Muscle of leg (tissue), 11 donors: ENCODE results near the gene PTDSS2. TPM values are rescaled to one million over a fixed set of nuclear protein-coding genes. Genes with fewer than 3 reads are reported as not detected.
A peak's percentile ranks its signal among the peaks of the same experiment; 100 is the strongest.

Experiments
- DNase-seq: peaks from one replicate; pipeline ENCODE4 v3.0.0; 2013
- H3K27ac ChIP-seq: one replicate; pipeline ENCODE4 v1.5.1; 2013; ENCODE audit warnings: mild to moderate bottlenecking, low read length, control low read depth
- H3K27me3 ChIP-seq: one replicate; pipeline ENCODE4 v1.6.1; 2013; ENCODE audit warnings: low read length; ENCODE audit not compliant: control insufficient read depth, insufficient read depth
- H3K36me3 ChIP-seq: one replicate; pipeline ENCODE4 v1.6.1; 2013; ENCODE audit warnings: low read length; ENCODE audit not compliant: control insufficient read depth, insufficient read depth
- H3K4me1 ChIP-seq: one replicate; pipeline ENCODE4 v1.6.1; 2013; ENCODE audit warnings: low read length; ENCODE audit not compliant: control insufficient read depth, insufficient read depth
- H3K4me3 ChIP-seq: one replicate; pipeline ENCODE4 v1.5.1; 2013; ENCODE audit warnings: low read length, control low read depth
- H3K9me3 ChIP-seq: replicated peaks from 2 replicates; pipeline ENCODE4 v1.6.1; 2013; ENCODE audit warnings: low read depth, low read length; ENCODE audit not compliant: control insufficient read depth
- WGBS: methylation state at CpG from one replicate; pipeline ENCODE4 v1.1.5; 2013; ENCODE audit warnings: missing lambda C conversion rate; ENCODE audit not compliant: insufficient coverage; 5-methylcytosine and 5-hydroxymethylcytosine counted together
- polyA plus RNA-seq, 8 donors: library from polyadenylated mRNA; unstranded; fragments of 120-200 nt; gene quantifications; one replicate each; pipeline versions ENCODE4 v1.2.1 to v1.2.3, GENCODE V29; 2013; ENCODE audit warnings: inconsistent platforms in 1 of 8, low replicate concordance in 1 of 8; ENCODE audit not compliant: insufficient read length in 8 of 8, insufficient read depth in 1 of 8
- total RNA-seq: library from RNA; stranded (reverse); fragments of 120-200 nt; gene quantifications from one replicate; pipeline ENCODE4 v1.2.4, GENCODE V29; 2013

PTDSS2 gene
- total and polyA plus RNA-seq, 9 donors, result 19.4 to 47.2 (median 29.9) TPM

- H3K27ac ChIP-seq, result peak overlapping the region; percentile 77
- WGBS, result under 1% methylated on average over 59 of the region's 74 CpGs
- H3K4me1 ChIP-seq, result peaks cover 6% of the 10 kb centered on the region
- peak overlapping the region; percentile 32 for H3K4me3 ChIP-seq
- peak; percentile 89 for DNase-seq
- H3K27me3 ChIP-seq, result no peaks in the 10 kb centered on the region
- H3K36me3 ChIP-seq, result peaks cover 8% of the 10 kb centered on the region
- H3K9me3 ChIP-seq, result no peaks in the 10 kb centered on the region
Measured at GRCh38 chr11:518463-519202, 68.6 kb downstream of the PTDSS2 start.

- Histone ChIP-seq H3K27me3 (no peaks in the 10 kb centered on the region), H3K4me3 (no peak overlapping the region), H3K27ac (no peak overlapping the region), H3K9me3 (no peaks in the 10 kb centered on the region), H3K36me3 (no peaks in the 10 kb centered on the region), H3K4me1 (peaks cover 6% of the 10 kb centered on the region)
- no peak for DNase-seq
- 91% methylated on average over 36 of the region's 39 CpGs for WGBS
Measured at GRCh38 chr11:520428-521176, 70.5 kb downstream of the PTDSS2 start.

- Histone ChIP-seq H3K4me3 (no peak overlapping the region), H3K27ac (no peak overlapping the region), H3K27me3 (no peaks in the 10 kb centered on the region), H3K4me1 (peaks cover 6% of the 10 kb centered on the region), H3K36me3 (no peaks in the 10 kb centered on the region), H3K9me3 (no peaks in the 10 kb centered on the region)
- DNase-seq, result no peak
- WGBS, result 87% methylated on average over 5 of the region's 10 CpGs
Measured at GRCh38 chr11:521177-521688, 71.2 kb downstream of the PTDSS2 start.

- Histone ChIP-seq H3K9me3 (no peaks in the 10 kb centered on the region), H3K27me3 (no peaks in the 10 kb centered on the region), H3K27ac (no peak overlapping the region), H3K4me3 (no peak overlapping the region), H3K4me1 (peaks cover 24% of the 10 kb centered on the region), H3K36me3 (peaks cover 8% of the 10 kb centered on the region)
- WGBS, result 72% methylated on average over 9 of the region's 17 CpGs
- no peak for DNase-seq
Measured at GRCh38 chr11:526192-526591, 76.1 kb downstream of the PTDSS2 start.

GRCh38 chr11:528166-528814 lies 78.2 kb downstream of the PTDSS2 start:
- peak overlapping the region; percentile 63 for H3K27ac ChIP-seq
- H3K4me3 ChIP-seq, result no peak overlapping the region
- H3K9me3 ChIP-seq, result no peaks in the 10 kb centered on the region
- peaks cover 29% of the 10 kb centered on the region for H3K36me3 ChIP-seq
- no peak for DNase-seq
- WGBS, result 79% methylated on average over 25 of the region's 30 CpGs
- H3K27me3 ChIP-seq, result no peaks in the 10 kb centered on the region
- peaks cover 36% of the 10 kb centered on the region for H3K4me1 ChIP-seq

- WGBS, result 67% methylated on average over 28 of the region's 29 CpGs
- Histone ChIP-seq H3K4me3 (no peak overlapping the region), H3K4me1 (peaks cover 44% of the 10 kb centered on the region), H3K36me3 (peaks cover 36% of the 10 kb centered on the region), H3K27ac (peak overlapping the region; percentile 63), H3K9me3 (no peaks in the 10 kb centered on the region), H3K27me3 (no peaks in the 10 kb centered on the region)
- DNase-seq, result peak; percentile 70
Measured at GRCh38 chr11:528815-529727, 79.0 kb downstream of the PTDSS2 start.

GRCh38 chr11:529728-530411 lies 79.8 kb downstream of the PTDSS2 start:
- H3K9me3 ChIP-seq, result no peaks in the 10 kb centered on the region
- peaks cover 36% of the 10 kb centered on the region for H3K36me3 ChIP-seq
- 69% methylated on average over 18 of the region's 18 CpGs for WGBS
- DNase-seq, result no peak
- no peak overlapping the region for H3K4me3 ChIP-seq
- H3K27ac ChIP-seq, result peak overlapping the region; percentile 63
- no peaks in the 10 kb centered on the region for H3K27me3 ChIP-seq
- peaks cover 51% of the 10 kb centered on the region for H3K4me1 ChIP-seq

GRCh38 chr11:530960-531831 lies 81.1 kb downstream of the PTDSS2 start:
- Histone ChIP-seq H3K27ac (no peak overlapping the region), H3K27me3 (peaks cover 3% of the 10 kb centered on the region), H3K36me3 (peaks cover 36% of the 10 kb centered on the region), H3K4me3 (no peak overlapping the region), H3K9me3 (no peaks in the 10 kb centered on the region), H3K4me1 (peaks cover 54% of the 10 kb centered on the region)
- whole genome bisulfite sequencing, result 90% methylated on average over 19 of the region's 28 CpGs
- no peak for DNase-seq
